CD4-positive, alpha-beta T cell treated with Interleukin-6 for 4 hours (primary cell): ENCODE data around the gene PRX.

Experiments used
- DNase-seq: peaks from one replicate; pipeline ENCODE4 v3.0.0-alpha.2; 2020; ENCODE audit warnings: mixed read lengths

Gene PRX

GRCh38 chr19:40363069-40363468 is 50.1 kb downstream of the PRX start:
- no peak for DNase-seq

- DNase-seq: no peak
Observed at GRCh38 chr19:40362160-40362559, 51.0 kb downstream of the PRX start.

GRCh38 chr19:40360708-40361241 is 52.4 kb downstream of the PRX start:
- DNase-seq: no peak

- DNase-seq: no peak
Observed at GRCh38 chr19:40360020-40360707, 53.0 kb downstream of the PRX start.

- DNase-seq: no peak
Observed at GRCh38 chr19:40358773-40359172, 54.4 kb downstream of the PRX start.

- DNase-seq: no peak
Observed at GRCh38 chr19:40357640-40358039, 55.5 kb downstream of the PRX start.

- no peak for DNase-seq
Observed at GRCh38 chr19:40356681-40357595, 56.2 kb downstream of the PRX start.

GRCh38 chr19:40355975-40356680 is 57.0 kb downstream of the PRX start:
- no peak for DNase-seq

- DNase-seq: no peak
Observed at GRCh38 chr19:40348961-40349507, 64.1 kb downstream of the PRX start.

GRCh38 chr19:40348125-40348913 is 64.9 kb downstream of the PRX start, which contains the start of the genes C19orf47 and PLD3:
Gene C19orf47, minus strand, starts transcription at chr19:40348397. Its CDS starts 6,540 bp downstream, at chr19:40341857.
Gene PLD3, plus strand, starts transcription at chr19:40348695. Its CDS starts 17,789 bp downstream, at chr19:40366484.
- peak; percentile 99 for DNase-seq

- no peak for DNase-seq
Observed at GRCh38 chr19:40344422-40344821, 68.8 kb downstream of the PRX start.
